Activated CD4-positive, alpha-beta T cell treated with anti-CD3 and anti-CD28 coated beads for 36 hours (primary cell): Measurements from ENCODE around the gene BLCAP. TPM values are rescaled to one million over a fixed set of nuclear protein-coding genes. Genes with fewer than 3 reads are reported as not detected.
"Not testable (repeated sequence)": the region's sequence is repeated elsewhere in the genome, so short reads cannot be mapped to it uniquely, and the experiment has no call there.

Experiments used
- ATAC-seq: fragments of 200-7000 bp; cut with Tn5 transposase; one replicate; pipeline ENCODE4 v1.10.0; 2021; ENCODE audit warnings: mild to moderate bottlenecking, moderate library complexity
- CTCF ChIA-PET: fragments of 350-600 bp; sonication (Branson Sonifier 250); formaldehyde crosslinking; loops from one replicate; lab custom pipeline; 2021; ENCODE audit warnings: antibody characterized with exemption; lab: Charles Lee
- POLR2A ChIA-PET: fragments of 350-600 bp; sonication (Branson Sonifier 250); formaldehyde crosslinking; loops from one replicate; lab custom pipeline; 2021; ENCODE audit warnings: antibody characterized with exemption, inconsistent platforms; lab: Charles Lee
- DNase-seq: peaks from one replicate; pipeline ENCODE4 v3.0.0-alpha.2; 2020
- H3K27ac Mint-ChIP-seq: one replicate; pipeline ENCODE4 v1.8.0; 2021; ENCODE audit warnings: mixed read lengths
- H3K27me3 Mint-ChIP-seq: one replicate; pipeline ENCODE4 v1.8.0; 2021; ENCODE audit warnings: mixed read lengths
- H3K36me3 Mint-ChIP-seq: one replicate; pipeline ENCODE4 v1.8.0; 2021; ENCODE audit warnings: low read depth, mixed read lengths
- H3K4me1 Mint-ChIP-seq: one replicate; pipeline ENCODE4 v1.8.0; 2021; ENCODE audit warnings: mixed read lengths
- H3K4me3 Mint-ChIP-seq: one replicate; pipeline ENCODE4 v1.8.0; 2021; ENCODE audit warnings: mild to moderate bottlenecking, moderate library complexity, mixed read lengths
- H3K9me3 Mint-ChIP-seq: one replicate; pipeline ENCODE4 v1.8.0; 2021; ENCODE audit warnings: low read depth, mixed read lengths
- intact Hi-C, 2 experiments: fragments of 100-400 bp; cut with DNase I in 1 of 2; cut with micrococcal nuclease in 1 of 2; formaldehyde crosslinking; loops; one replicate each; pipeline versions ENCODE4 v1.14.2 to v1.15.1; 2022 to 2024; cut with DNase I, micrococcal nuclease
- total RNA-seq, 2 experiments: library from RNA; stranded (reverse); gene quantifications; one replicate each; pipeline ENCODE4 v1.2.3, GENCODE V29; 2021

Gene BLCAP
- total RNA-seq, 2 experiments from 2014 or later, result 17.7 to 18.6 TPM

GRCh38 chr20:37498066-37498665 is 29.5 kb downstream of the BLCAP start:
- no peaks in the 10 kb centered on the region for H3K4me1 Mint-ChIP-seq
- intact Hi-C loops, result no loop called here
- no peaks in the 10 kb centered on the region for H3K27me3 Mint-ChIP-seq
- no peaks in the 10 kb centered on the region for H3K36me3 Mint-ChIP-seq
- H3K9me3 Mint-ChIP-seq, result no peaks in the 10 kb centered on the region
- DNase-seq (no peak), ATAC-seq (no peak)
- ChIA-PET CTCF (interaction anchor here (0.7 kb wide), 1 partner anchor 1734 kb away, joined by 4 read pairs; no protein-coding TSS in a partner anchor), POLR2A (no interaction called here)
- no peak overlapping the region for H3K4me3 Mint-ChIP-seq
- H3K27ac Mint-ChIP-seq, result no peak overlapping the region

GRCh38 chr20:37494796-37495195 is 32.9 kb downstream of the BLCAP start:
- Mint-ChIP-seq H3K36me3 (no peaks in the 10 kb centered on the region), H3K4me1 (no peaks in the 10 kb centered on the region), H3K9me3 (no peaks in the 10 kb centered on the region), H3K27me3 (peaks cover 4% of the 10 kb centered on the region), H3K27ac (no peak overlapping the region), H3K4me3 (no peak overlapping the region)
- CTCF ChIA-PET, result interaction anchor here (0.6 to 0.9 kb wide), 2 partner anchors 10 to 44 kb away, joined by 3 read pairs; no protein-coding TSS in a partner anchor
- intact Hi-C loops, result no loop called here
- ATAC-seq (no peak), DNase-seq (no peak)
- POLR2A ChIA-PET, result no interaction called here

GRCh38 chr20:37494301-37494700 is 33.4 kb downstream of the BLCAP start:
- peaks cover 4% of the 10 kb centered on the region for H3K27me3 Mint-ChIP-seq
- no peak for ATAC-seq
- ChIA-PET POLR2A (no interaction called here), CTCF (interaction anchor here (0.6 to 1.1 kb wide), 3 partner anchors 11 to 45 kb away, joined by 3 read pairs; no protein-coding TSS in a partner anchor)
- intact Hi-C loops, result no loop called here
- H3K27ac Mint-ChIP-seq, result no peak overlapping the region
- H3K36me3 Mint-ChIP-seq, result no peaks in the 10 kb centered on the region
- H3K4me3 Mint-ChIP-seq, result no peak overlapping the region
- no peaks in the 10 kb centered on the region for H3K9me3 Mint-ChIP-seq
- no peaks in the 10 kb centered on the region for H3K4me1 Mint-ChIP-seq
- no peak for DNase-seq

GRCh38 chr20:37492945-37493344 is 34.7 kb downstream of the BLCAP start:
- H3K4me3 Mint-ChIP-seq, result no peak overlapping the region
- CTCF ChIA-PET, result interaction anchor here (0.6 to 0.8 kb wide), 2 partner anchors 297 to 829 kb away, joined by 3 read pairs; no protein-coding TSS in a partner anchor
- H3K27me3 Mint-ChIP-seq, result peaks cover 4% of the 10 kb centered on the region
- no peaks in the 10 kb centered on the region for H3K9me3 Mint-ChIP-seq
- H3K4me1 Mint-ChIP-seq, result no peaks in the 10 kb centered on the region
- POLR2A ChIA-PET, result no interaction called here
- intact Hi-C loops, result no loop called here
- H3K36me3 Mint-ChIP-seq, result no peaks in the 10 kb centered on the region
- H3K27ac Mint-ChIP-seq, result no peak overlapping the region
- ATAC-seq, result no peak
- DNase-seq, result no peak

- no peak for DNase-seq
- no peak for ATAC-seq
- intact Hi-C loops, result no loop called here
- Mint-ChIP-seq H3K27ac (no peak overlapping the region), H3K36me3 (no peaks in the 10 kb centered on the region), H3K9me3 (no peaks in the 10 kb centered on the region), H3K4me3 (no peak overlapping the region), H3K4me1 (no peaks in the 10 kb centered on the region), H3K27me3 (peaks cover 4% of the 10 kb centered on the region)
- POLR2A ChIA-PET, result no interaction called here
- CTCF ChIA-PET, result interaction anchor here (0.8 kb wide), 1 partner anchor 296 kb away, joined by 3 read pairs; no protein-coding TSS in a partner anchor
Observed at GRCh38 chr20:37492096-37492625, 35.5 kb downstream of the BLCAP start.

- DNase-seq, result no peak
- H3K27ac Mint-ChIP-seq, result no peak overlapping the region
- H3K4me3 Mint-ChIP-seq, result no peak overlapping the region
Observed at GRCh38 chr20:37490663-37491350, 36.9 kb downstream of the BLCAP start.

GRCh38 chr20:37486209-37486608 is 41.5 kb downstream of the BLCAP start:
- DNase-seq, POLR2A ChIA-PET, H3K4me3 Mint-ChIP-seq, H3K9me3 Mint-ChIP-seq, ATAC-seq, H3K36me3 Mint-ChIP-seq, intact Hi-C loops, H3K4me1 Mint-ChIP-seq, H3K27ac Mint-ChIP-seq, CTCF ChIA-PET, H3K27me3 Mint-ChIP-seq: not testable (repeated sequence)

More at GRCh38 chr20:37490663-37491350, 36.9 kb downstream of the BLCAP start:
- intact Hi-C loops, result no loop called here
- H3K36me3 Mint-ChIP-seq, result no peaks in the 10 kb centered on the region
- ATAC-seq, result no peak
- peaks cover 4% of the 10 kb centered on the region for H3K27me3 Mint-ChIP-seq
- no peaks in the 10 kb centered on the region for H3K9me3 Mint-ChIP-seq
- CTCF ChIA-PET, result no interaction called here
- no peaks in the 10 kb centered on the region for H3K4me1 Mint-ChIP-seq
- POLR2A ChIA-PET, result interaction anchor here (0.6 kb wide), 1 partner anchor 106 kb away, joined by 3 read pairs; no protein-coding TSS in a partner anchor

GRCh38 chr20:37484331-37484730 is 43.3 kb downstream of the BLCAP start:
- CTCF ChIA-PET, result no interaction called here
- Mint-ChIP-seq H3K27ac (no peak overlapping the region), H3K4me1 (no peaks in the 10 kb centered on the region), H3K36me3 (no peaks in the 10 kb centered on the region), H3K4me3 (no peak overlapping the region), H3K27me3 (peaks cover 7% of the 10 kb centered on the region), H3K9me3 (no peaks in the 10 kb centered on the region)
- ATAC-seq, result no peak
- POLR2A ChIA-PET, result no interaction called here
- intact Hi-C loops, result no loop called here
- DNase-seq, result no peak

GRCh38 chr20:37481610-37482009 is 46.1 kb downstream of the BLCAP start:
- ATAC-seq, result no peak
- peaks cover 14% of the 10 kb centered on the region for H3K27me3 Mint-ChIP-seq
- no peaks in the 10 kb centered on the region for H3K9me3 Mint-ChIP-seq
- no peak for DNase-seq
- H3K27ac Mint-ChIP-seq, result no peak overlapping the region
- CTCF ChIA-PET, result interaction anchor here (1.0 kb wide), 1 partner anchor 12 kb away, joined by 3 read pairs; no protein-coding TSS in a partner anchor
- no peaks in the 10 kb centered on the region for H3K36me3 Mint-ChIP-seq
- H3K4me3 Mint-ChIP-seq, result no peak overlapping the region
- POLR2A ChIA-PET, result no interaction called here
- H3K4me1 Mint-ChIP-seq, result no peaks in the 10 kb centered on the region
- intact Hi-C loops, result no loop called here

- CTCF ChIA-PET, result interaction anchor here (1.0 kb wide), 1 partner anchor 13 kb away, joined by 3 read pairs; no protein-coding TSS in a partner anchor
- H3K36me3 Mint-ChIP-seq, result no peaks in the 10 kb centered on the region
- H3K27ac Mint-ChIP-seq, result no peak overlapping the region
- no peak overlapping the region for H3K4me3 Mint-ChIP-seq
- DNase-seq (no peak), ATAC-seq (no peak)
- peaks cover 15% of the 10 kb centered on the region for H3K27me3 Mint-ChIP-seq
- no peaks in the 10 kb centered on the region for H3K4me1 Mint-ChIP-seq
- intact Hi-C loops, result no loop called here
- H3K9me3 Mint-ChIP-seq, result no peaks in the 10 kb centered on the region
- POLR2A ChIA-PET, result no interaction called here
Observed at GRCh38 chr20:37480919-37481318, 46.8 kb downstream of the BLCAP start.

- DNase-seq (no peak), ATAC-seq (no peak)
- no peak overlapping the region for H3K27ac Mint-ChIP-seq
- no peaks in the 10 kb centered on the region for H3K36me3 Mint-ChIP-seq
- intact Hi-C loops, result no loop called here
- ChIA-PET CTCF (no interaction called here), POLR2A (no interaction called here)
- H3K4me1 Mint-ChIP-seq, result no peaks in the 10 kb centered on the region
- H3K4me3 Mint-ChIP-seq, result no peak overlapping the region
- H3K9me3 Mint-ChIP-seq, result no peaks in the 10 kb centered on the region
- peaks cover 15% of the 10 kb centered on the region for H3K27me3 Mint-ChIP-seq
Observed at GRCh38 chr20:37479925-37480691, 47.6 kb downstream of the BLCAP start.
